M059J (cell line): ENCODE measurements around the gene LCE1F. TPM values are rescaled to one million over a fixed set of nuclear protein-coding genes. Genes with fewer than 3 reads are reported as not detected.

Experiments used
- DNase-seq: peaks from one replicate; pipeline ENCODE4 v3.0.0-alpha.2; 2012; ENCODE audit warnings: low read depth
- total RNA-seq: library from RNA; depleted of rRNA; stranded (reverse); fragments of >200 nt; shearing (Covaris generic); gene quantifications from 2 replicates; pipeline ENCODE4 v1.2.3, GENCODE V29; 2014; rRNA removed

Gene LCE1F, protein sequence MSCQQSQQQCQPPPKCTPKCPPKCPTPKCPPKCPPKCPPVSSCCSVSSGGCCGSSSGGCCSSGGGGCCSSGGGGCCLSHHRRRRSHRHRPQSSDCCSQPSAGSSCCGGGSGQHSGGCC
- total RNA-seq = not detected in 2 replicates

DNA sequence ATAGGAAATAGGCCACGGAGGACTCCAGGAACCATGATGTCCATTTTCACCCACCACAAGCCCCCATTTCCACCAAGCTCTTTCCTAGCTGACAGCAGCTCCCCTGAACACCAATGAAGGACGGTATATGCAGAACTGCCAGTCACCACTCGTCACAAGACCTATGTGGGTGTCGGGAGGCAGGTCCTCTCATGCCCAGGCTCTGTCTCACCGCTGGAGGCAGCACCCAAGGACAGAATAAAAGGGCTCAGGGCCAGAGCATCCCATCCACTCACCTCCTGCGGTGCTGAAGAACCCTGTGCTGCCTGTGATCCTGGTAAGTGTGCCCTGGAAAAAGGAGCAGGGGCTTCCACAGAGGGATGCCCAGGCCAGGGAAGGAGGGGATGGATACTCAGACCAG lies at the start of gene LCE1F:
TSS of gene LCE1F (plus strand) at position 266 of the 400 bp plus-strand sequence. CDS start 1,232 bp downstream, outside the sequence.
- no peak for DNase-seq

DNA sequence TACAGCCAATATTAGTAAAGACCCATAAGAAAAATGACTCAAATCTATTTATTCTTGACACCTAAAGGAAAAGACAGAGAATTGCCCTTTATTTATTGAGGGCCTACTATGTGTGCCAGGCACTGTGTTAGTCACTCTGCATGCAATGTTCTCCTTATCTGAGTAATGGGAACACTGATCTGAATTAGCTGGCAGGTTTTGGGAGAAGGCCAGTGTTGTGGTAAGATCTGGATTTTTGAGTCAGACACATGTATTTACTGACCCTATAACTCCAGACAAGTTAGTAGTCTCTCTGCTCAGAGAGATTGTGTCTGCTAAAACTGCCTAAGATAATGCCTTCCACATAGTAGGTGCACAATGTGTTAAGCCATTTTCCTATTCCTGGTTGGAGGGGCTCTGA lies 49.7 kb upstream of the LCE1F start:
- DNase-seq = no peak

GRCh38 chr1:152728986-152729385 lies 46.0 kb upstream of the LCE1F start:
- DNase-seq = no peak

- DNase-seq = no peak
These were observed 39.3 kb upstream of the LCE1F start for GRCh38 chr1:152735648-152736047.

GRCh38 chr1:152737997-152738396 lies 36.9 kb upstream of the LCE1F start:
- no peak for DNase-seq

GRCh38 chr1:152739841-152740240 lies 35.1 kb upstream of the LCE1F start:
- DNase-seq = no peak

DNA sequence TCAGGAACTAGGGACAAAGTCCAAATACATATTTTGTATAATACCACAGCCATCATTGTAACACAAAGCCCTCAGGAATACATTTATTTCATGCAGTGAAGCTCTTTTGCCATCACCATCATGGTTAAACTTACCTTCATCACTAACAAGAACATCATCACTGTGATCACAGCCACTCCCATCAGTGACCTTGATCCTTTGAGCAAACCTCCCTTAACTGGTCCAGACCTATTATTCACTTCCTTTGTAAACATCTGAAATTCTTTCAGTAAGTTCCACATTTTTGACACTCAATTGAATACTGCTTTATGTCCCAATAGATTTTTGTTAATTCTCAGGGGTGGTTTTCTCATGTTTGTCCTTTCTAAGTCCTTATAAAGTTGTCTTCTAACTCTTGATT lies 33.3 kb upstream of the LCE1F start:
- DNase-seq = no peak

GRCh38 chr1:152743371-152744145 lies 31.4 kb upstream of the LCE1F start:
- no peak for DNase-seq

DNA sequence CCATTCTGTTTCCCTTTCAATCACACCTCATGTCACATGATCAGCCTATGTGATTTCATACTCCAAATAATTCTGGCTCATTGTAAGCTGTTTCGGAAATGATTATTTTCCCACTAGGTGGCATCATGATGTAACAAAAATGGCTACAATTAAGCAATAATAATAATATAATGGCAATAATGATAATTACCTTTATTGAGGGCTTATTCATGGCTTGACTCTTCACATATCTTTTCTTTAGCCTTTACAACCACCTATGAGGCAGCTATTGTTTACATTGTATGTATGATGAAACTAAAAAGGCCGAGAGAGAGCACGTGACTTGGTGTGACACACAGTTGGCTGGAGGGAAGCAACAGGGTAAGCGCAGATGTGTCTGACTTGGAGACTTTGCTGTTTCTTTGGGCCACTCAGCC lies 29.6 kb upstream of the LCE1F start:
- peak; percentile 31 for DNase-seq

DNA sequence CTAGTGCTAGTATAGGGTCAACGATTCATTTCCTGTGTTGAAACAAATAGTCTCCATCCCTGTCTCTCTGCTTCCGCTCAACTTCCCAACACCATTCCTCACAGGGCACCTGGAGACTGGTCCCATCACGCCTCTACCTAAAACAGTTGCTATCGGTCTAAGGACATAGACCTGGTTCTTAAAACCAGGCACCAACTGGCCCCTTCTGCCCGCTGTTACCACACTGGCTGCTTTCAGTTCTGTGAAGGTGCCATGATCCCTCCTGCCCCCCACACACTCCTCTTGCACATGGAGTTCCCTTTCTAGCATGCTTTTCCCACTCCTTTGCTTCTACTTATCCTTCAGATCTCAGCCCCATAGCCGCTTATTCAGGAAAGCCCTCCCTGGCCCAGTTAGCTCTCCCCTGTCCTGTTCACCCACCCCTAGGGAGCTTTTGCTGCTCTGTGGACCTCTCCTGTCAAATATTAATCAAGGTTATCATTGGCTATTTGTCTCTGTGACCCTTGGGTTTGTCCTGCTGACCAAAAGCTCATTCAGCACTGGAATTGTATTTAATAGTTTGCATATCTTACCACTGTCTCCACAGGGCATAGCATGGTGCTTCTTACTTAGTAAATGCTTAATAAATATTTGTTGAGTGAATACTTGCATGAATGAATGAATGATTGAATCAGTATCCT lies 29.0 kb upstream of the LCE1F start:
- no peak for DNase-seq

DNA sequence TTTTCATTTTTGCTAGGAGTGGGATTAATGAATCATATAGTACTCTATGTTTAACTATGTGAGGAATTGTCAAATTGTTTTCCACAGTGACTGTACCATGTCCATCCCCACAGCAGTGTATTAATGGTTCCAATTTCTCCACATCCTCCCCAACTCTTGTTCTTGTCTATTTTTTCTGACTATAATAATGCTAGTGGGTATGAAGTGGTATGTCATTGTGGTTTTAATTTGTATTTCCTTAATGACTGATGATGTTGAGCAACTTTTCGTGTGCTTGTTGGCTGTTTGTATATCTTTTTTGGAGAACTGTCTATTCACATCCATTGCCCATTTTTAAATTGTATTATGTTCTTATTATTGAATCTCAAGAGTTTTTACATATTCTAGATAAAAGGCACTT lies 27.1 kb upstream of the LCE1F start:
- DNase-seq = no peak

GRCh38 chr1:152752225-152752624 lies 22.7 kb upstream of the LCE1F start:
- peak; percentile 49 for DNase-seq

DNA sequence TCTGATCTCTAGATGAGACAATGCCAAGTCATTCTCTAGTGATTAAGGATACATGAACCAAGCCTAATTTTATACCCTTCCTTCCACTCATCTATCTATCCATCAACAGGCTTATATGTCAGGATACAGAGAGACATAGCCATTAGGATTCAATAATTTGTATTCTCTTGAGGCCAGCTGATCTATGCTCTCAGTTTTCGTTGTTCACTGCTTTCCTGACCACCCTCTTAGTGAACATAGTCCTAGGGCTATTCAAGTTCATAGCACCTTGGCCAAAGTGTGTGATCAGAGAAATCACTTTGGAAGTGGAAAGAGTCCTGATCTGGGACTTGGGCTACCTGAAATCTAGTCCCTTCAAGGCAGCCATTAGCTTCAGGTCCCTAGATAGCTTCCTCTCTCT lies 21.4 kb upstream of the LCE1F start:
- no peak for DNase-seq

- no peak for DNase-seq
These were observed 18.1 kb upstream of the LCE1F start for GRCh38 chr1:152756872-152757271.

DNA sequence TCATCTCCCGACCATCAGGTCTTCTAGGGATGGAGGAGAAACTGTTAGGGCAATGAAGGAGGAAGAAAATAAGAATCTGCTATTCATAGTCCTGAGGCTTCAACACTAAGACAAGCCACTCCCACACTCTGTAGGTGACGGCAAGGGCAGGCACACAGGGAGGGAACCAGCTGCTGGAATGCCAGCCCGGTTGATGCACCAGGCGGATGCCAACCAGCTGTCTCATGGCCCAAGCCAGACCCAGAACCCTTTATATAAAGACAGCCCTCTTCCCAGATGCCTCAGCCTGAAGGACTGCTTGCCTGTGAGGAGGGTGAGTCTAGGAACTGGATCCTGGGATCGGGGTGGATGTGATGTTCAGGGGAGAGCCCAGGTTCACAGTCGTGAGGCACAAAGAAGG lies 17.2 kb upstream of the LCE1F start, which contains the start of gene KPRP:
TSS of gene KPRP (plus strand) at position 279 of the 400 bp plus-strand sequence. CDS start 1,564 bp downstream, outside the sequence.
- no peak for DNase-seq

DNA sequence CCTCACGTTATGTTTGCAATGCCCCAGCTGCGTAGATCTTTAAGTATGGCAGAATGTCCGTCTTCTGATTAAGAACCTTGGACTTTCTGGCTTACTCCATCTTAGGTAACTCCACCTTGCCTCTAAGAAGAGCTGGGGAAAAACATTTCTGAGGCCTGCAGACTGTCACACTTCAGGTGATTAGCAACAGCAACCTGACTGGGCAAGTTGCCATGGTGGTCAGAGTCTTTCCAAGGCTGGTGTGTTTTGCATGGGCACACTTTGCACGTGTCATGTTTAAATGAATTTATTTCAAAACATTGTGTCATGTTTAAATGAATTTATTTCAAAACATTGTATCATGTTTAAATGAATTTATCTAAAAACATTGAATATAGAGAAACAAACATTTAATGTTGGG lies 16.3 kb upstream of the LCE1F start:
- no peak for DNase-seq

DNA sequence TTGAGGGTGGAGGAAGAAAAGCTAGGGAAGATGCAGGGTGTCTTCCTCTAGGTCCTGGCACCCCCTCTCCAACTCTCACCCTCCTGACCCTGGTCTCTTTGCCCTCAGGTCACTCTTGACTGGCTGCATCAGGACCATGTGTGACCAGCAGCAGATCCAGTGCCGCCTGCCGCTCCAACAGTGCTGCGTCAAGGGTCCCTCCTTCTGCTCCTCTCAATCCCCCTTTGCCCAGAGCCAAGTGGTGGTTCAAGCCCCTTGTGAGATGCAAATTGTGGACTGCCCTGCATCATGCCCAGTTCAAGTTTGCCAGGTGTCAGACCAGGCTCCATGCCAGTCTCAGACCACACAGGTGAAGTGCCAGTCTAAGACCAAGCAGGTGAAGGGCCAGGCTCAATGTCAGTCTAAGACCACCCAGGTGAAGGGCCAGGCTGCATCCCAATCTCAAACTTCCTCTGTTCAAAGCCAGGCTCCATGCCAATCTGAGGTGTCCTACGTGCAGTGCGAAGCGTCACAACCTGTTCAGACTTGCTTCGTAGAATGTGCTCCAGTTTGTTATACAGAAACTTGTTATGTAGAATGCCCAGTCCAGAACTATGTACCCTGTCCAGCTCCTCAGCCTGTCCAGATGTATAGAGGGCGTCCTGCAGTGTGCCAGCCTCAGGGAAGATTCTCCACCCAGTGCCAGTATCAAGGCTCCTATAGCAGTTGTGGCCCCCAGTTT lies 15.3 kb upstream of the LCE1F start:
- no peak for DNase-seq

DNA sequence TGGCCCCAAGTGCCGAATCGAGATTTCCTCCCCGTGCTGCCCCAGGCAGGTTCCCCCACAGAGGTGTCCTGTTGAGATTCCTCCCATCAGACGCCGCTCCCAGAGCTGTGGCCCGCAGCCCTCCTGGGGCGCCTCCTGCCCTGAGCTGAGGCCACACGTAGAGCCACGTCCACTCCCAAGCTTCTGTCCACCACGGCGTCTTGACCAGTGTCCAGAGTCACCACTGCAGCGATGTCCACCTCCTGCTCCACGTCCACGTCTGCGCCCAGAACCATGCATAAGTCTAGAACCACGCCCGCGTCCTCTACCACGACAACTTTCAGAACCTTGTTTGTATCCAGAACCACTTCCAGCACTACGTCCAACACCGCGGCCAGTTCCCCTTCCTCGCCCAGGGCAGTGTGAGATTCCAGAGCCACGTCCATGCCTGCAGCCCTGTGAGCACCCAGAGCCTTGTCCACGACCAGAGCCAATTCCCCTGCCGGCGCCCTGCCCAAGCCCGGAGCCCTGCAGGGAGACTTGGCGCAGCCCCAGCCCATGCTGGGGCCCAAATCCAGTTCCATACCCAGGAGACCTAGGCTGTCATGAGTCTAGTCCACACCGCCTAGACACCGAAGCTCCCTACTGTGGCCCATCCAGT lies 14.3 kb upstream of the LCE1F start:
- no peak for DNase-seq

GRCh38 chr1:152761609-152762213 lies 13.2 kb upstream of the LCE1F start:
- no peak for DNase-seq

DNA sequence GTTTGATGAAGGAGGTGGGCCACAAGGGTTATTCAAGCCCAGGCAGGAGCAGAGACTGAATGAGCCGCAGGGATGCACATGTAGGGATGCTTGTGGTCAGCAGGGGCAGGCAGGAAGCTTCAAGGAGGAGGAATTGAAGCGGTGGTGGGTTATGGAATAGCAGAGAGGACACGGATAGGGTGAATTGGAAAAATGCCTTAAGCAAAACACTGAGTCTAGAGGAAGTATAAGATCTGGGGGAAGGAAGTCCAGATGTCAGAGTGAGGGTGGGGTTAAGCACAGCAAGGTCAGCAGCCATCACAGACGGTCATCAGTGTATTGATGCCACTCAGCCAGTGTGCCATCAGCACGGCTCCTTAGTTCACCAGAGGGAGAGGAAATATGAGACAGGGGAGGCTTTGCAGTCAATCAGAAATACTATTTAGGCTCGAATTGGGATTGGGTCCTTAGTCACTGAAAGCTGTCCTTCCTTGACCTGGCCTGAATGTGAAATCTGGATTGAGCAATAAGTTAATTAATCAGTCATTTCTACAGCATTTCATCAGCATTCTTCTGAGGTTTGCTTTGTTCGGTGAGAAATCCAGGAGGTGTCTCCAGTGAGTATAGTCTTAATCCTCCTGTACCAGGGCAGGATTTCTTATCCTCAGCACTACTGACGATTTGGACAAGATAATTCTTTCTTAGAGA lies 6.0 kb upstream of the LCE1F start:
- no peak for DNase-seq

GRCh38 chr1:152770411-152770810 lies 4.5 kb upstream of the LCE1F start:
- DNase-seq = no peak
